Hematopoietic multipotent progenitor cell treated with erythropoietin and hydrocortisone succinate and interleukin-3 and kit ligand, for 17 days (in vitro differentiated cells): ENCODE measurements around the gene SRSF3.
"Not testable (repeated sequence)": the region's sequence is repeated elsewhere in the genome, so short reads cannot be mapped to it uniquely, and the experiment has no call there.

Experiments
- DNase-seq: peaks from one replicate; pipeline ENCODE4 v3.0.0-alpha.2; 2015; ENCODE audit warnings: low spot score

Gene SRSF3

DNA sequence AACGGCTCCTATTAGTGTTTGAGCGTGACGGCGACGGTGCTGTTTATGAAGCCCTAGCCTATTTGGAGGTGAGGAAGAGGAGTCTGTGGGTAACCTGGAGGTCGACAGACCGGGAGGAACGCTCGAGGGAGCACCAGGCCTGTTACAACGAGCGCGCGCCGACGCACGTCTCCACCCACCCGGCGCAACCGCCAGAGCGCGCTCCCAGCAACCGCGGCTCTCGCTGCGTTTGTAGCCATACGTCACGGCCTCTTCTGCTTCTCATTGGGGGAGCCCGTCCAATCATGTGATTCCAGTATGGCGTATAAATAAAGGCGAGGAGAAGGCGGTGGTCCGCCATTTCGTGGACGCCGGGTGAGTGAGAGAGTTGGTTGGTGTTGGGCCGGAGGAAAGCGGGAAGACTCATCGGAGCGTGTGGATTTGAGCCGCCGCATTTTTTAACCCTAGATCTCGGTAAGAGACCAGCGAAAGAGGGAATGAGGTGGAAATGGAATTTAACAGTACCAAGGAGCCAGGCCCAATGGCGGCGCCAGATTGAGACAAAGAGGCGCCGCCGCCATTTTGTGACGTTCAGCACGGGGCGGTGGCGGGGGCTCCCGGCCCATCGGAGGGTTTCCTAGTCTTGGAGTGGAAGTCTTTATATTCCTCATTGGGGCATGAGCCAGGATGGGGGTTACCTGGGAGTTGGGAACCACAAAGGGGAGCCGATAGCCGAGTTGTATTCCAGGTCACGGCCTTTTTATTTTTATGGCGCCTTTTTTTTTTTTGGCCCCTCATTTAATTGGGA is at the start of gene SRSF3:
SRSF3 (plus strand) TSS at position 334 of the 787 bp plus-strand sequence. CDS start 2,401 bp downstream, outside the sequence.
- DNase-seq = peak; percentile 98

DNA sequence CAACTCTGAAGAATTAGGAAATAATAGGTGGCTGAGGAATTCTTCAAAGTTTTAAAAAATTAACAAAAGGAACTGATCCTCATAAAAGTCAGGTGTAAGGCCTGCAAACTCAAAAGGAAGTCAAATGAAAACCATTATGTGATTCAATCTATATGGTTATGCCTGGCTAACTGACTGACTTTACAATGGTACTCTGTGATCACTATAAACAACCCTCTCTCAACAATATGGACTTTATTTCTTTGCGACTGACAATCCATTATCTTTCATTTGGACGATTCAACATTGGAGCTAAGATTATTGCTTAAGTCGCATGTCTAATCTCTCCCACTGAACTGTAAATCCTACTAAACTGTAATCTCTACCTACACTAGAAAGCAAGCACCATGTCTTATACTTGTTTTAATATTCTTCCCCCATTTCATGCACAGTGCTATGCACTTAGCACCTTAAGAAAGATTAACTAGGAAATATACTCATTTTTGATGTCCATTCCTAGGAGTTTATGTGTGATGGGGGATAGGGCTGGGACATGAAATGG is 48.3 kb upstream of the SRSF3 start:
- DNase-seq = peak; percentile 37

DNA sequence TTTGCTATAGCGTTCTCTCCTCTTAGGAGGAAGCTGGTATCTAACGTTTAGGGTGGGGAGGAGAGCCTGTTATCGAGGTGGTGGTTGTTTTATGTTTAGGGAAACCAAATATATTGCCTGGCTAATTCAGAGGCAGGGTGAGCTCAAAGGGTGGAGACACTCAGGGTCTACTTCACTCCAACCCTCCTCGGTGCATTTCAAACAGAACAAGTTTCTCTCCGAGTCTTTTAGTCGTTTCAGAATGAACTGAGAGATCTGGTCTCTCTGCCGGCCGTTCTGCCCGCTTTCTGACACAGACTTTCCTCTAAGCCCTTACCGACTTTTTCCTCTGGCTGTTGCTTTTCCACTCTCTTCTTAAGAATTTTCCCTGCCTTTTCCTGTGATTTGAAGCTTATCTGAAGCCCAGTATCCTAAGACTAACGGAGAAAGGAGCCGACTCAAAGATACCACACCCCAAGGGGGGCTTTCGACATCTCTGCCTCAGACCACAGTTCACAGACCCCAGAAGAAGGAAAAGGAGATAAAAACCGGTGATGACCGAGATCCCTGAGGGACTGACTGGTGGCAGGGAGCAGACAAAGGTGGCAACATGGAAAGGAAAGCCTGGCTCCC is 47.7 kb upstream of the SRSF3 start:
- peak; percentile 35 for DNase-seq

DNA sequence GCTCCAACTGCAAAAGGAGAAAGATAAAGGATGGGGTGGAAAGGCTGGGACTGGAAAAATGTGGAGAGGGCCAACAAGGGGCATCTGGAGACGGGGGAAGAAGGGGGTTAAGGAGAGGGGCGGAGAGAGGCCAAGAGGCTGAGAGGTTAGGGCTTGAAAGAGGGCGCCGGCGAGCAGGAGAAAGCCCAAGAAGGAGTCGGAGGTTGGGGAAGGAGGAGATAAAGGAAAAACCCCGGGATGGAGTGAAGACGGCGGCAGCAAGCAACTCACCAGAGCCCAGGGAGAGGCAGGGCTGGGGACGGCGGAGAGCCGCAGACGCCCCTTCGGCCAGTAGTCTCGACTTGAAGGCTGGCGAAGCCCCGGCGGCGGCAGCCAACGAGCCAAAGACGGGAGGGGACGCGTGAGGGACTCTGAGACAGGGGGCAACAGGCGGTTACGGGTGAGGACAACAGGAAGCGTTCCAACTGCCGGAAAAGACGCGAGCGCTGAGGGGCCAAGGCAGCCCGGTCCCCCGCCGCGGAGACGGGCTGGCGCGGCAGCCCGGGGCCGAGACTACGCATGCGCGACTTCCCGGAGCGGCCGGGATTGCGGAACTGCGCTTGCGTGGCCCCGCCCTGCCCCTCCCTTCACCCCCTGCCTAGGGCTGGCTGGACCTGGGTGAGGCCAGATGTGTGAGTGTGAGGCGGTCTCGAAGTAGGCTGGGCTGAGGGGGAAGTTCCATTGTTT is 47.1 kb upstream of the SRSF3 start, which contains the start of gene STK38:
STK38 (minus strand) TSS at position 560 of the 726 bp plus-strand sequence. CDS start 7,277 bp downstream, outside the sequence.
- DNase-seq = peak; percentile 93

DNA sequence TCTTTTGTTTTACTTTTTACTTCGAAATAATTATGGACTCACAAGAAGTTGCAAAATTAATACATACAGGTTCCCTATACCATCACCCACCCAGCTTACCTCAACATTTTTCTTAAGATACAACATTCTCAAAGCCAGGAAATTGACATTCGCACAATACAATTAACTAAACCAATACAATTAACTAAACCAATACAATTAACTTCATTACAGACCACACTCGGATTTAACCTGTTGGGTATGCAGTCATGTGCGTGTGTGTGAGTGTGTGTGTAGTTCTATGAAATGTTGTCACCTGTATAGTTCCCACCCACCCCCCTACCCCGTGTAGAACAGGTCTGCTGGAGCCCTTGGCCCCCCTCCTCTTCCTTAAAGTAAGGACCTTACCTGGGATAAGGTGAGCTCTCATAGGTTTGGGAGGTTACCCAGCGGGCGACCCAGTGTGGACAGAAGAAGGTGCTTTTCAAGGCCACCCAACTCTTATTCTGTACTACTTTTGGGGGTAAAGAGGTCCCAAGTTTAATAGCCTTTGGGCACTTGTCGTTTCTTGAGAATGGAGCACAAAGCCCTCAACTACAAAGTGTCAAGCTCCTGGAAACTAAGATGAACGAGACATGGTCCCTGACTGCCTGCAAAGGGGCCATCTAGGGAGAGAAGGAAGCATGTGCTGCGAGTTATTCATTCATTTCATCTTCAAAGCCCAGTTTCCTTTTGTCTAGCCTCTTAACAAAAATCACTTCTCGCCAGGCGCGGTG is 46.3 kb upstream of the SRSF3 start:
- no peak for DNase-seq

DNA sequence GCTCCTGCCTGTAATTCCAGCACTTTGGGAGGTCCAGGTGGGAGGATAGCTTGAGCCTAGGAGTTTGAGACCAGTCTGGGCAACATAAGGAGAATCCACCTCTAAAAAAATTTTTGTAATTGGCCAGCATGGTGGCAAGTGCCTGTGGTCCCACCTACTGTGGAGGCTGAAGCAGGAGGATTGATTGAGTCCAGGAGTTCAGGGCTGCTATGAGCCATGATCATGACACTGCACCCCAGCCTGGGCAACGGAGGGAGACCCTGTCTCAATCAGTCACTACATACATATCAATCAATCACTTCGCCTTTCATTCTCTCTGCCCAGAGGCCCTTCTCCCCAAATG is 45.8 kb upstream of the SRSF3 start:
- no peak for DNase-seq

DNA sequence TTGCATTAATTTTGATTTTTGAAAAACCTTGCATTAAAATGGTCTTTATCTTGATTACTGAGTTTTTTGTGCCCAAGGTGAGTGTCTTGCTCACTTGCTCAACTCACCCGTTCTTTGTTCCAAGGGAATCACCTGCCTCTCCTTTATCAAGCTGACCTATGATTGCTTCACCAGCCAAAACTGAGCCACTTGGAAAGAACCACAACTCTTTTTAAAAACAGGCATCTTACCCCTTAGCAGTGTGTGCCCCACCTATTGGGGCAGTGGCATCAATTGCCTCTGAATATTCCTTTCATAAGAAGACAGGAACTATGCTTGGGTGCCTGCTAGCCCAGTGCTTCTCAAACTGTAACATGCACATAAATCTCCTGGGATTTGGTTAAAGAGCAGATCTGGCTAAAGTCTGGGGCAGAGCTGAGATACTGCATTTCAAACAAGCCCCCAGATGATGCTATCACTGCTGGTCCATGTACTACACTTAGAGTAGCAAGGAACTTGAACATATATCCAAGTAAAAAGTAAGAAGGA is 43.6 kb upstream of the SRSF3 start:
- no peak for DNase-seq

DNA sequence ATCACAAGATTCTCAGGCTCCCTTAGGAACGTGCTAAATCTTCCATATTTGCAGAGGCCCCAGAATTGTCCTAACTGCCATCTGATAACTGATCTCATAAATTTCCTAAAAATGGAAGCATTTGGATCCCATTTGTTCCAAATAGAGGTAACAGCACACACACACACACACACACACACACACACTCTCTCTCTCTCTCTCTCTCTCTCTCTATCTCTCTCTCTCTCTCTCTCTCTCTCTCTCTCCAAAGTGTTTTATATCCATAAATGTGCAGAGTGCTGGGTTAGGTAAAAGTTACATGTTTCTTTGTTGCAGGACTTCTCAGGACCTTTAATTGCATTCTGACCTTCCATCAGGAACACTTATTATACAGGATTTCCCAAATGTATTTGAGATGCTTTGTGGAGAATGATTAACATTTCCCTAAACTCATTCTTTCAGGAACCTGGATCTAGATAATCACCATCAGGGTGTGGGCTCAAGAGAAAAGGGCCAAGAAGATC is 38.4 kb upstream of the SRSF3 start:
- no peak for DNase-seq

DNA sequence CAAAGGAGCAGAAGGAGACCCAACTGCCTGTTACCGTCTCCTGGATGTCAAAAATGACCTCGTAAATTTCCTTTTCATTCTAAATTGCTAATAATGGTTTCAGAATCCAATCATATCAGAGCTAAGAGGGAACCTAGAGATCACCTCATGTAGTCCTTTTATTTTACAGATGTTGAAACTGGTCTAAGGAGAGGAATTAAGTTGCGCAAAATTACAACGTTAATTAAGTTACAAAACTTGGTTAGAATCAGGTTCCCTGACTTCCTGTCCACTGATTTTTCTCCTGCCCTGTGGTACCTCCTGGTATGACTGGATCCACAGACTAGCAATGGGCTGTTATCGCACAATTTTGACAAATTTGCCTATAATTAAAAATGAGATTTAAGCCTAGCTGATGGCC is 37.9 kb upstream of the SRSF3 start:
- no peak for DNase-seq

DNA sequence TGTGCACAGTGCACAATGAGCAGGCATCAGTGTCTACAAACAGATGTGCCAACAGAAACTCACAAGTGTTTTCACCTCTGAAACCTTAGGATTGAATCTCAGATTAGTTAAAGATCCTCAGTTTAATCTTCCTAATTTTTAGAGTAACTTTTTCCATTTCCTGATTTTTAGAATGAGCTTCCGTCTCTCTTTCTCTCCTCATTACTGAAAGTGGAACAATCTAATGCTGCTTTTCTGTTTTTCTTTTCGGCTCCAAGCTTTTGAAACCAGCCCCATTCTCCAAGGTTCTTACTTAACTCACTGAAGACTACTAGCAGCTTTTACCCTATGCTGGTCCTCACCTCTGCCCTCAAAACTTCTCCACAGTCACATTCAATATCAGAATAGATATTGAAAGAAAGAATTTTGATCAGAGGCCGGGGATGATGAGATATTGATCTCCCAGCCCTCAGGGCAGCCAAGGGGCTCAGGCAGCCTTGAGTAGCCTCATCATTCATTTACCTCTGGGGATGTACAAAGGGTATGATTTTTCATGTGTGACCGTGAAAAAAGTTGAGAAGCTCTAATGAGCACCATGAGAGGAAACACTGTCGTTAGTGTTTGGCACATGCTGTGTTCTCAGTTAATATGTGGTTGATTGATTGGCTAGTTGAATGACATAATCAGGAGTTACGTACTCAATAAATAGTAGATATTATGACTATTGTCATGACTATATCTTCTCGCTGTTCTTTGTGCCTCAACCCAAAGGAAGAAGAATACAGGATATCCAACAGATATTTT is 35.0 kb upstream of the SRSF3 start:
- no peak for DNase-seq

DNA sequence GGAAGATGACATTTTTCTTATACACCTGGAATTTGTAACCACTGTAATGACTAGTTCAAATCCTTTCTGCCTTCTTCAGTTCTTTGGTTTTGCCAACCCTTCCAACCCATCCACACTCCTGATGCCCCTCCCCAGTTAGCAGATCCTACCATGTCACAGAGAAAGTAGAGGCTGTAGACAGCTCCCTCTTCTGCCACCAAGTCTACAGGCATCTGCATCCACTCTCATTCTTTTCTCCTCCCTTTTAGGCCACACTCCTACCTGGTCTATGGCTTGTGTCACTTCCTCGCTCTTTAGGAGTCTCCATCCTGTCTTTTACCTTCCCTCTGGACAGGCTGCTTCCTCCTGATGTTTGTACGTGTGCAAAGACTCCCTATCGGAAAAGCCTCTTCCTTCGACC is 33.3 kb upstream of the SRSF3 start:
- DNase-seq = no peak

DNA sequence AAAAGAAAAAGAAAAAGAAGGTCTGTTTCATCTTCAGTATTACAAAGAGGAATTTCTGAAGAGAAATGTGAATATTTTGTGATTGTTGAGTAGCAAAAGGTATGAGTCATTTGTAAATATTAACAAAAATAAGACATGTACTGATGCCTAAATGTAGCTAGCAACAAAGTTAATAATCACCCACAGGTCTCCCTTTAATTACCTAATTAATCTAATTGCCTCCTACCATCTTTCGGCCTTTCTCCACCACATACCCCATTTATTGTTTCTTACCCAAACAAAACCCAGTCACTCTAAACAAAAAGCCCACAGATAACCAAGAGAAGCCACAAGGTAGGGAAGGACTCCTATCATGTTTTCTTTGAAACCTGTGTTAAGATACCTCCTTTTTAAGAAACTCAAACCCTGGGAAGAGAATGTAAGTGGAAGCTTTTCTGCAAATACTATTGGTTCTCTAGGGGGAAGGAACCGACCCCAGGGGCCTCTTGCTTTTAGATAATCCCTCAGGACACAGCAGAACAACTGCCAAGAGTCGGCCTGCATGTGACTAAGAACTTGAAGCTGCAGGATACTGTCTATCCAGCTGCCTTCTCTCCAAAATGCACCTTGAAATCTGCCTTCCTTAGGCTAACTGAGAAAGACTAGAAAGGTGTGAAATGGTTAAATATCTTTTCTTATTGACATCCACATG is 30.8 kb upstream of the SRSF3 start:
- no peak for DNase-seq

DNA sequence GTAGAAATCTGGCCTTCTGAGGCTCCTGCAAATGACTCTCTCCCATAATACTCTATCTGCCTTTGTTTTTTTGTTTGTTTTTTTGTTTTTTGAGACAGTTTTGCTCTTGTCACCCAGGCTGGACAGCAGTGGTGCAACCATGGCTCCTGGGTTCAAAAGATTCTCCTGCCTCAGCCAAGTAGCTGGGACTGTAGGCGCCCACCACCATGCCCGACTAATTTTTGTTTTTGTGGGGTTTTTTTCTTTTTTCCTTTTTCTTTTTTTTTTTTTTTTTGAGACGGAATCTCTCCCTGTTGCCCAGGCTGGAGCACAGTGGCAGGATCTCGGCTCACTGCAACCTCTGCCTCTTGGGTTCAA is 30.3 kb upstream of the SRSF3 start:
- no peak for DNase-seq

DNA sequence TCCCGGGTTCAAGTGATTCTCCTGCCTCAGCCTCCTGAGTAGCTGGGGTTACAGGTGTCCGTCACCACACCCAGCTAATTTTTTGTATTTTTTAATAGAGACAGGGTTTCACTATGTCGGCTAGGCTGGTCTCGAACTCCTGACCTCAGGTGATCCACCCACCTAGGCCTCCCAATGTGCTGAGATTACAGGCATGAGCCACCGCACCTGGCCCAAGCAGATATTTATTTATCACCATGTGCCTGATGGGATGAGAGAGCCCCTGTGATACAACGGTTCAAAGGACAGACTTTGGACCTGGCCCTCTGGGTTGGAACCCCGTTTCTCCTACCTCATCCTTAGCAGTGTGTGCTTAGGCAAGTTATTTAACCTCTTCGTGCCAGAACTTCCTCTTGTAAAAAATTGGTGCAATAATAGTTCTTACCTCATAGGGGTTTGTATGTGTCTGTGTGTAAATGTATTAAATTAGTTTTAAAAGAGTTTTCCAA is 27.7 kb upstream of the SRSF3 start:
- DNase-seq = no peak

DNA sequence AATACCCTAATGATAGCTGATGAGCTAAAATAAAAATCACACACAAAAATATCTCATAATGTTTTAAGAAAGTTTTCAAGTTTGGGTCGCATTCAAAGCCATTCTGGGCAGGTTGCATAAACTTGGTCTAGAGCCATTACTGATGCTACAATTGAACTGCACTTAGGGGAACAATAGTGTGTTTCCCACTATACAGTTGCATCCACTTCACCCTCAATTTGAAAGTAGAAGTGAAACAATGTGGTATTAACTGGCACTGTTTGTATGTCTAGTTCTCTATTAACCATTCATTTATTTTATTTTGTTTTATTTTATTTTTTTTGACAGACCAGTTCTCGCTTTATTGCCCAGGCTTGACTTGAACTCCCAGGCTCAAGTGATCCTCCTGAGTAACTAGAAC is 23.9 kb upstream of the SRSF3 start:
- DNase-seq = no peak

DNA sequence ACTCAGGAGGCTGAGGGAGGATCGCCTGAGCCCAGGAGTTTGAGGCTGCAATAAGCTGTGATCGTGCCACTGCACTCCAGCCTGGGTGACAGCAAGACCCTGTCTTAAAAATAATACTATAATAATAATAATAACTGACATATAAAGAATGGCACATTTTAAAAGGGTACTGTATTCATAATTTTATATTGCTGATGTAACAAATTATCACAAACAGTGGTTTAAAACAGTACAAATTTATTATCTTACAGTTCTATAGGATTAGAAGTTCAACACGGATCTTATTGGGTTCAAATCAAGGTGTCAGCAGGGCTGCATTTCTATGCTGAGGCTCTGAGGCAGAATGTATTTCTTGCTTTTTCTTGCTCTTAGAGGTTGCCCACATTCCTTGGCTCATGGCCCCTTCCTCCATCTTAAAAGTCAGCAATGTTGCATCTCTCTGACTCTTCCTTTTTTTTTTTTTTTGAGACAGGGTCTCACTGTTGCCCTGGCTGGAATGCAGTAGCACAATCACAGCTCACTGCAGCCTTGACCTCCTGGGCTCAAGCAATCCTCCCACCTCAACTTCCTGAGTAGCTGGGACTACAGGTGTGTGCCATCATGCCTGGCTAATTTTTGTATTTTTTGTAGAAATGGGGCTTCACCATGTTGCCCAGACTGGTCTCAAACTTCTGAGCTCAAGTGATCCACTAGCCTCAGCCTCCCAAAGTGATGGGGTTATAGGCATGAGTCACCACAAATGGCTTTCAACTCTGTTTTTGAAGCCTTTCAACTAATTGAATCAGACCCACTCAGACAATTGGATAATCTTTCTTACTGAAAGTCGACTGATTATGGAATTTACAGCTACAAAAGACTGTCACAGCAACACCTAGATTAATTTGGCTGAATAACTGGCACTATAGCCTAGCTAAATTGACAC is 22.8 kb upstream of the SRSF3 start:
- DNase-seq = no peak

DNA sequence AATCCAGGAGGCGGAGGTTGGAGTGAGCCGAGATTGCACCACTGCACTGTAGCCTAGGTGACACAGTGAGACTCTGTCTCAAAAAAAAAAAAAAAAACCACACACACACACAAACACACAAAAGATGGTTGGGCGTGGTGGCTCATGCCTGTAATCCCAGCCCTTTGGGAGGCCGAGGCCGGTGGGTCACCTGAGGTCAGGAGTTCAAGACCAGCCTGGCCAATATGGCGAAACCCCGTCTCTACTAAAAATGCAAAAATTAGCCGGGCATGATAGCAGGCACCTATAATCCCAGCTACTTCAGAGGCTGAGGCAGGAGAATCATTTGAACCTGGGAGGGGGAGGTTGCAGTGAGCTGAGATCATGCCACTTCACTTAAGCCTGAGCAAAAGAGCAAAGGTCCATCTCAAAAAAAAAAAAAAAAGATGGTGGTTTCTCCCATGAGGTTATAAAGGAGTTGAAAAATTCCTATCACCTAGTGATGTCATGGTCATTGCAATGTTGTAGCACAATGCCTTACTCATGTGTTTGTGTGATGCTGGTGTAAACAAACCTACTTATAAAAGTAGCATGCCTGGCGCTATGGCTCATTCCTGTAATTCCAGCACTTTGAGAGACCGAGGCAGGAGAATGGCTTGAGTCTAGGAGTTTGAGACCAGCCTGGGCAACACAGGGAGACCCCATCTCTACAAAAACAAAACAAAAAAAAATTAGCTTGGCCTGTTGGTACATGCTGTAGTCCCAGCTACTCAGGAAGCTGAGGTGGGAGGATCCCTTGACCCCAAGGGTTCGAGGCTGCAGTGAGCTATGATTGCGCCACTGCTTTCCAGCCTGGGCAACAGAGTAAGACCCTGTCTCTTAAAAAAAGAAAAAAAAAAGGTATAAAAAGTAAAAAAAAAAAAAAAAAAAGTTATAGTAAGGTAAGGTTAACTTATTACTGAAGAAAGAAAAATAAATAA is 21.5 kb upstream of the SRSF3 start:
- DNase-seq = not testable (repeated sequence)

DNA sequence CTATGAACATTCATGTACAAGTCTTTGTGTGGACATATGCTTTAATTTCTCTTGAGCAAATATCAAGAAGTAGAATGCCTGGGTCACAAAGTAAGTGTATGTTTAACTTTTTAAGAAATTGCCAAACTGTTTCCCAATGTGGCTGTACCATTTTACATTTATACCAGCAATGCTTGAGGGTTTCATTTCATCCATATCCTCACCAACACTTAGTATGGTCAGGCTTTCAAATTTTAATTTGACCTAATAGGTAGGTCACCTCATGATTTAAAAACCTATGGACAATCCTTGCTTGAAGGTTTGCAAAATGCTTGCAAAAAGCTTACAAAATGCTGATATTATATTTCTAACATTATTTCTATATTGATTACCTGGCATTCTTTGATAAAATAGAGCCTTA is 19.5 kb upstream of the SRSF3 start:
- no peak for DNase-seq
